Raji (cell line): ENCODE results near the gene CHST12.

ENCODE experiments used
- POLR2A ChIP-seq: IDR thresholded peaks from 2 replicates; pipeline ENCODE4 v1.6.1; 2011; ENCODE audit warnings: low read depth, low read length, control low read depth; ENCODE audit not compliant: insufficient read depth

The CHST12 gene

DNA sequence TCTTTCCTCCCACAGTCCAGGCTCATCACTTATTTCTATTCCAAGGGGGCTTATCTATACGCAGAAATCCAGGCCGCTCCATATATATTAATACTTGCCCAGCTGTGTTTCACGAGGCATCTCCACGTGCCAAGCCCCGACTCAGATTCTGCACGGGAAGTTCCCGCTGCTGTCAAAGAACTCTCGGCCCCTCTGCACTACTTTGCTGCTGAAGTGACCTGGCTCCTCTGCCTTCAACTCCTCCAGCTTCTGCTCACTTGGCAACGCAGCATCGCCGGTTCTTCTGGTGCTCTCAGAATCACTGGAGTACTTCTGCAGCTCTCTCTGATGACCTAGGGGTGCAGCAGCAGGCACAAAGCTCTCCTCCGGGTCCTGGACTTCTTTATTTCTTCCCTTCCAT lies 9.7 kb upstream of the CHST12 start:
- no peak for TF ChIP-seq POLR2A

DNA sequence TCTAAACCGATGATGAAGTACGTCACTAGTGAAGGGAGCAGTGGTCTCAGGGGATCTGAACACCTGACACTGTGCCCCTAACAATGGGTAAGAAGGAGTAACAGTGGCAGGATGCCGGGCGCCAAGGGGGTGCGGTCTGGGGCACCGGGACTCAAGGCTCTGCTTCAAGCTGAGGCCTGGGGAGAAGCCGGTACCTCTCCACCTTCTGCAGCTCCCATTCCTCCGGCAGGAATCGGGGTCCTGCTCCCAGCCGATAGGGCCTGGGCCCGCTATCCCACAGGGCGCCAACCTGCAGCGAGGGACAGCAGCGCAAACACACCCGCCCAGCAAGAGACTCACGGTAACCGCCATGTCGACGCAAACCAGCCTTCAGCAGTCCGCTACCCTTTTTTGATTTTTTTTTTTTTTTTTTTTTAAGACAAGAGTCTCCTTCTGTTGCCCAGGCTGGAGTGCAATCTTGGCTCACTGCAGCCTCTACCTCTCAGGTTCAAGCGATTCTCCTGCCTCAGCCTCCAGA lies 8.8 kb upstream of the CHST12 start:
- no peak for TF ChIP-seq POLR2A

DNA sequence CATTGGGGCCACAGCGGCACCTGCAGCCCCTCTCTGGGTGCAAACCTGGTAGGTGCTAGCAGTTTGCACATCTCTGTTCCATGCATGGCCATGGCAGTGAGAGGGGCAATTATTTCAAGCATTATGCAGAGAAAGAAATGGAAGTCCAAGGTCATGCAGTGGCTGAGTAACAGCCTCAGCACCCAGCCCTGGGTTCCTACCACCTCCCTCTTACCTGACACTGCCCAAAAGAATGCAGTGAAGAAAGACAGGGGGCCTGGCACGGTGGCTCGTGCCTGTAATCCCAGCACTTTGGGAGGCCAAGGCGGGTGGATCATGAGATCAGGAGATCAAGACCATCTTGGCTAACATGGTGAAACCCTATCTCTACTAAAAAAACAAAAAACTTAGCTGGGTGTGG lies 4.9 kb upstream of the CHST12 start:
- TF ChIP-seq POLR2A, result no peak

DNA sequence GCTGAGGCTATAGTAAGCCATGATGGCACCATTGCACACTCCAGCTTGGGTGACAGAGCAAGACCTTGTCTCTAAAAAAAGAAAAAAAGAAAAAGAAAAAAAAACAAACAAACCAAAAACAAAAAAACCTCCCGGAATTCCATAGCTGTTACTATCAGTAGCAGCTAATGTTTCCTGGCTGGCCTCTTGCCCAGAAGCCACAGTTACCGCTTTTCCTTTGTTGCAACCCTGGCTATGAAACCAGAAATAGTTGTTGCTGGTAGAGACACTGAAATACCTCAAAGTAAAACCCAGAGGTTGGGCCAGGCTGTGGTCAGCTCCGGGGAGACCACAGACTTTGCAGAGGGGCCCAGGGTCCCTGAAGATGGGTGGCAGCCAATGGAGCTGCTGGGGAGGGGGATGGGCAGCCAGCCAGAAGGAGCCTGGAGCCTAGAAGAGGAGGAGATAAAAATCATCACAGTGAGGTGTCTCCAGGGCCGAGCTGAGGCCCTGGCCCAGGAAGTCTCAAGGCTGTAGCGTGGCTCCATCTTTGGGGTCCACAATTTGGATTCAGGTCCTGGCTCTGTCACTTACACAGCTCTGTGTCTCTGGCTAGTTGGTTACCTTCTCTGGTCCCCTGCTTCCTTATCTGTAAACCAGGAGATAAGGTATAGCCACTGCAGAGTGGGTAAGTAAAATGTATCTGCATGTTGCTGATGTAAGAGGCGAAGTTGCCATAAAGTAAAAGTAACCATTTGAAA lies 3.4 kb upstream of the CHST12 start:
- no peak for TF ChIP-seq POLR2A

DNA sequence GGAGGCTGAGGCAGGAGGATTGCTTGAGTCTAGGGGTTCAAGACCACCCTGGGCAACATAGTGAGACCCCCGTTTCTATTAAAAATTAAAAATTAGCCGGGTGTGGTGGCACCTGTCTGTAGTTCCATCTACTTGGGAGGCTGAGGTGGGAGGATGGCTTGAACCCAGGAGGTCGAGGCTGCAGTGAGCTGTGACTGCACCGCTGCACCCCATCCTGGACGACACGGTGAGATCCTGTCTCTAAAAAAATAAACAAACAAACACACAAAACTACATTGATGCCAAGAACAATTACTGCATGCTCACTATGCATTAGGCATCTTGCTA lies 761 bp upstream of the CHST12 start:
- no peak for TF ChIP-seq POLR2A

DNA sequence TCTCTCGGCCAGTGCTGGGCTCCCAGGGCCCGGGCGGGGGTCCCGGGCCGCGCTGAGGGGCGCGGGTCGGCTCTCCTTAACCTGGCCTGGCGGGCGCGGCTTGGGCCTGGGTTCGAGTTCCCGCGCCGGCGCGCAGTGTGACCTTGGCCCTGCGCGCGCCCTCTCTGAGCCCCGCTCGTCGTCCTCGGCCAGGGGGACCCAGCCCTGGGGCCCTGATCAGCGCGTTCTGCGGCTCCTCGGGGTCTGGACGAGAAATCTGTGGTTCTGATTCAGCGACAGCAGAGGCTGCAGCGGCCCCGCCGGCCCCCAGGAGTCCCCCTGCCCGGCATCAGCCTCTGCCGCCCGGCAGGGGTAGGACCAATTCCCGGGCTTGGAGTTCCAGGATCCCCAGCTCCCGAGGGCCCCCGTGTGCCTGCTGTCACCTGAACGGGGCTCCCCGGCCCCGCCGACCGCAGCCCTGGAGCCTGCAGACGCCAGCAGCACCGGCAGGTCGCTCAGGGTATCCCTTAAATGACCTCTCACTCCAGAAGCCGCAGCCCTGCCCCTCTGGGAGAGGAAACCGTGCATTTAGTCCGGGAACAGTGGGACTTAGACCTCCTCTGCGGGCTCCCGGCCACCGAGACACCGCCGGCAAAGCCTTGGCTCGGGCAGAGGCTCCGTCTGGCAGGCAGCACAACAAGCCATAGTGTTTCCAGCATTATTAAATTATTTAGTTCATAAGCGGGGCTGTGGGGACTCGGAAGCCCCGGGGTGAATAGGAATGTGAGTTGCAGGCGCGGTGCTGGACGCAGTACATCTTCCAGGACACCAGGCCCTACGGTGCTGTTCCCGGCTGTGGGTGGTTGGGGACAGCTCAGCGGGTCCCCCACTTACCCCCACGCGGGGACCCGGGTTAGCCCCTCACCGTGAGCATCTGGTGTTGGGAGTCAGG lies 572 bp downstream of the CHST12 start:
- no peak for TF ChIP-seq POLR2A

DNA sequence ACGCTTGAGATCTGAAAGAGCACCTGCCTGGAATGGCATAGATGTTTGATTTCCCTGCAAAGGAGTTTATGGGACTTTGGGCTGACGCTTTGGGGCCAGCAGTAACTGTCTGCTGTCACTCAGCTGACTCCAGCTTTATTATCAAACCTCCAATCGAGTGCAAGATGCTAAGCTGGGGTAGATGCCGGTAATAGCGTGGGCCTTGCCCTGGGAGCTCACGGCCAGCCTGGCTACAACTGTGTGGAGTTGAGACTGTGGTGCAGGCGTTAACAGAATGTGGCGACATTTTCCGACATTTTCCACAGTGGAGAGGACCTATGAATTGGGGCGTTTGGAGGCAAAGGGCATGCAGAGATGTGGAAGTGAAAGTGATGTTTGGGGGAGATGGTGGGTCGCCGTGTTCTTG lies 1.3 kb downstream of the CHST12 start:
- TF ChIP-seq POLR2A, result no peak

DNA sequence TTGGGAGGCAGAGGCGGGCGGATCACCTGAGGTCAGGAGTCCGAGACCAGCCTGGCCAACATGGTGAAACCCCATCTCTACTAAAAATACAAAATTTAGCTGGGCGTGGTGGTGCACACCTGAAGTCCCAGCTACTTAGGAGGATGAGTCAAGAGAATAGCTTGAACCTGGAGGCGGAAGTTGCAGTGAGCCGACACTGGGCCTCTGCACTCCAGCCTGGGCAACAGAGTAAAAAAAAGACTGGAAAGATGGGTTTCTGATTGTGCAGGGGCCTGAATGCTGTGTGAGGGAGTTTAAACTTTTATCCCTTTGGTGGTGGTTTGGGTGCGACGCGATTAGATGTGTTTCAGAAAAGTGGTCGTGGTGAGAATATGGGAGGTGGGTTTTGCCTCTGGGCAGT lies 1.8 kb downstream of the CHST12 start:
- TF ChIP-seq POLR2A, result no peak

DNA sequence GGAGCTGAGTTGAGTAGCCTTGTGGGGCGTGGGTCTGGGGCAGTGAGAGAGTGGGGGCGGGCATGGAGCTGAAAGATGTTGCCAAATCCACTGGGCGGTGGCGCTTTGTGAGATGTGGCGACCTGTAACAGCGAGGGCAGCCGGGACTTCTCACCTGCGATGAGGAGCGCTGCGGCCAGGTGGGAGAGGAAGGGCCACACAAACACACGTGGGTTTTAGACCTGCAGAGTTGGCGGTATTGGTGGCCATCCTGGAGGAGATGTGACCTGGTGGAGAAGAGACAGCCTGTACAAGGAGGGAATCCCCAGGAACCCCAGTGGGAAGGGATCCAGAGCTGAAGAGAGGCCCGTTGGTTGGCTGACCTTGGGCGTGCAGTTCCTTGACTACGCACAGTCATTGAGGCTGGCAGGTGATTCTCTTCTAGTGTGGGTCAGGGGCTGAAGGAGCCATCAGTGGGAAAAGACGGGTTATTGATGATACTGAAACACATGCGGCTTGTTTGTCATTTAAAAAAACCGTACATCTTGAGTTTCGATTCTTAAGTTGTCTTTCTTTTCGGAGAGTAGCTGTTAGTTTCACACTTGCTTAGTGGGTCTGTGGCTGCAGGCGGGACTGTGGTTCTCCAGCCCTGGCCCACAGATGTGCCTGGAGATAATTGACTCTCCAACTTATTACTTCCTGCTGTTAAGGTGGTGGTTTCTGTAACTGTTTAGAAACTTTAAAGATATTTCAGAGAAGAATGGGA lies 2.4 kb downstream of the CHST12 start:
- no peak for TF ChIP-seq POLR2A

DNA sequence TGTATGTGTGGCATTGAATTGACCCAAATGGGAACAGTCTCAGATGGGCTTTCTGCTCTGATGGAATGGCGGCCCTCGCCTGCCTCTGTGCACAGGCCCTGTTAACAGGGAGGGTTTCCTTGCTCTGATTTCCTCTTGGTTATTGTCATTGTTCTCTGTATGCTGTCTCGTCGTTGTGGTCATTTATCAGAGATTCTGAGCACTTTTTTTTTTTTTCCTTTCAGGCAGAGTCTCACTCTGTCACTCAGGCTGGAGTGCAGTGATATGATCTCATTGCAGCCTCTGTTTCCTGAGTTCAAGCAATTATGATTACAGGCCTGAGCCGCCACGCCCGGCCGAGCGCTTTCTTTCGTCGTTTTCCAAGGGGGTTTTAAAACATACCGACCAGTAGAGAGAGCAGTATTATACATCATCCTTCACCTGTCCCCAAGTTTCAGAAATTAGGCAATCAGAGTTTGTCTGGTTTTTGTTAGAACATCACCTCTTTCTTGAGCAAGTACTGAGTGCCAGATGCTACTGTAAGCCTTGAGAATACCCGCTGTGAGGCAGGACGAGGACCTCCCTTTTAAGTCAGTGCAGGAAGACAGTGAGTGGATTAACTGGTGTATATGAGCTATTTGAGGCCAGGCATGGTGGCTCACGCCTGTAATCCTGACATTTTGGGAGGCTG lies 6.5 kb downstream of the CHST12 start:
- no peak for TF ChIP-seq POLR2A

DNA sequence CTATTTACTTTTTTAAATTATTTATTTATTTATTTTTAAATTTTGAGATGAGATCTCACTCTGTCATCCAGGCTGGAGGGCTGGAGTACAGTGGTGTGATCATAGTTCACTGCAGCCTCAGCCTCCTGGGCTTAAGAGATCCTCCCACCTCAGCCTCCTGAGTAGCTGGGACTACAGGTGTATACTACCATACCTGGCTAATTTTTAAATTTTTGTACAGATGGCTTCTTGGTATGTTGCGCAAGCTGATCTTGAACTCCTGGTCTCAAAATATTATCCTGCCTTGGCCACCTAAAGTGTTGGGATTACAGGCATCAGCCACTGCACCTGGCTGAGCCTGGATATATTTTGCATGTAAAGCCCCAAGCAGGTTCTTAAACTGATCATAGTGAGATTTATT lies 7.6 kb downstream of the CHST12 start:
- TF ChIP-seq POLR2A, result no peak

DNA sequence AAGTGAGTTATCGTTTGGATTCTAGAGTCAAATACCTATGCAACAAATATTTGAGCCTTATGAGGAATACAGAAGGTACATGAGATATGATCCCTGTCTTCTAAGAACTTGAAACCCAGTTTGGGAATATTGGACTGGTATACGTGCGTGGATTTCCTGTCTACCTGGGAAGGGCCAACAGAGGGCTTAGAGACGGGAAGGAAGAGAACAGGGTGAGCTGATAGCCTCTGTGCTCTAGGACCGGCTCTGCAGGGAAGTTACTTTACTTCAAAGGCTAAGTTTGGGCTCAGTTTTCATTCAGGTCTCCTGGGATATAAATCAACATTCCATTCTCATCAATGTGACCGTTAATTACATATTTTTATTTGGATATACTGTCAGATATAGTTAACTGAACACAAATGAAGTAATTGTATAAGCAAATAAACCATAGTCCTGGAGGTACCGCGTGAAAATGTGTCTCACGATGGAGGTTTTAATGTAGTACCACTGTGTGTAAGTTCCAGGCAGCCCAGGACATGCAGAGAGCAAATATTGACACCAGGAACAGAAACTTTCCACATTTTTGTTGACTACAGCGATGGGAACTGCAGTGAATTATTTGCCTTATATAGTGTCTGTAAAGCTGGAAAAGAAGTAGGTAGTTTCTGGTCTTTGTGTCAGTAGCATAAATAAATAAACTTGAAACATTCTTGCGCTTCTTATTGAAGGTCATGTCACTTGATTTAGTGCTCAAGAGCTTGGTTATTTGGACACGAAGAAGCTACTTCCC lies 8.6 kb downstream of the CHST12 start:
- TF ChIP-seq POLR2A, result no peak

DNA sequence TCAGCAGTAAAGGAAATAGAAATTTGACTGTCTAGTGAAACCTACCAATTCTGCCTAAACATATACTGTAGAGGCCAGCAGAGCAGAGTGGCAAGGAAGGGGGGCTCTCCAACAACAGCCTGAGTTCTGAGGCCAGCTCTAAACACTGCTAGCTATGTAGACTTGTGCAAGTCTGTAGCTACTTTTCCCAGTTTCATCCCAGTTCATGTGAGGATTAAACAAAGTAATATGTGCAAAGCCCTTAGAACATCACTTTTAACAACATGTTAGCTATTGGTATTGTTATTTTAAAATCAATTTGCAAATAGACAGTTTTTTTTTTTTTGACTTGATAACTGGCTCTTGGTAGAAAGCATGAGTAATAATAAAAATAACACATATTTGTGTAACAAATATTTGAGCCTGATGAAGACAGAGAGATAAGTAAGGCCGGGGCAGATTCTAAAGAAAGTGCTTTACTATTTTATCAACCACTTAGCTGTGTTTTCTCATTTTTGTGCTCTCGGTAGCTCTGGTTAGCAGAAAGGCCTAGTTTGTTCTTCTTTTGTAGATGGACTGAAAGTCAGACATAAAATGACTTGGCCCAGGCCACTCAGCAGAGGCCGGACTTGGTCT lies 9.3 kb downstream of the CHST12 start:
- TF ChIP-seq POLR2A, result no peak

DNA sequence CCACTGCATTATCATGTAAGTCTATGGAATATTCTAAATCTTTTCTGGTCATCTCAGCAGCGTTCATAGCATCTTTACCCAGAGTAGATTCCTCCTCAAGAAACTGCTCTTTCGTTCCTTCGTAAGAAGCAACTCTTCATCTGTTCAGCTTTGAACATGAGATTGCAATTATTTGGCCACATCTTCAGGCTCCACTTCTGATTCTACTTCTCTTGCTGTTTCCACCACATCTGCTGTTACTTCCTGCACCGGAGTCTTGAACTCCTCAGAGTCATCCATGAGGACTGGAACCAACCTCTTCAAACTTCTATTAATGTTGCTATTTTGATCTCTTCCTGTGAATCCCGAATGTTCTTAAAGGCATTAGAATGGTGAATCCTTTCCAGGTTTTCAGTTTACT lies 12.7 kb downstream of the CHST12 start:
- TF ChIP-seq POLR2A, result no peak
